GM23248 (cell line): ENCODE results near the gene NR2C2.

Experiments
- EZH2 ChIP-seq: fragments of 200-600 bp; sonication (generic); IDR thresholded peaks from 2 replicates; pipeline ENCODE4 v1.6.1; 2018; ENCODE audit warnings: antibody characterized with exemption, mild to moderate bottlenecking; ENCODE audit not compliant: insufficient read depth, poor library complexity, severe bottlenecking
- EZH2phosphoT487 ChIP-seq: fragments of 200-600 bp; sonication (generic); IDR thresholded peaks from 2 replicates; pipeline ENCODE4 v1.6.1; 2018; ENCODE audit warnings: antibody characterized with exemption, moderate library complexity, mild to moderate bottlenecking, low read depth; ENCODE audit not compliant: insufficient read depth

- TF ChIP-seq EZH2 (no peak), EZH2phosphoT487 (no peak)
These were observed 94.6 kb downstream of the NR2C2 start for GRCh38 chr3:15041950-15042349.
